HepG2 (cell line): ENCODE measurements around the gene ETS2. TPM values are rescaled to one million over a fixed set of nuclear protein-coding genes. Genes with fewer than 3 reads are reported as not detected.

ENCODE experiments used
- AKAP8 ChIP-seq: sonication (generic); formaldehyde crosslinking; IDR thresholded peaks from 2 replicates; pipeline ENCODE4 v1.5.1; 2020; ENCODE audit warnings: mild to moderate bottlenecking, missing genetic modification reagents
- CEBPZ ChIP-seq: IDR thresholded peaks from 2 replicates; pipeline ENCODE4 v1.6.1; 2012; ENCODE audit warnings: low read length, improper control_type of control experiment
- FOXK1 ChIP-seq: sonication (generic); formaldehyde crosslinking; IDR thresholded peaks from 2 replicates; pipeline ENCODE4 v1.4.0; 2020; ENCODE audit warnings: low read depth, missing genetic modification reagents, borderline replicate concordance
- IKZF4 ChIP-seq: sonication (generic); formaldehyde crosslinking; IDR thresholded peaks from 2 replicates; pipeline ENCODE4 v1.5.1; 2020; ENCODE audit warnings: borderline replicate concordance, mild to moderate bottlenecking, low read depth, missing genetic modification reagents; ENCODE audit errors: not compliant biosample characterization
- IKZF5 ChIP-seq: IDR thresholded peaks from 2 replicates; pipeline ENCODE4 v1.6.1; 2018; ENCODE audit warnings: missing genetic modification reagents, mild to moderate bottlenecking, missing compliant biosample characterization
- KAT7 ChIP-seq: IDR thresholded peaks from 2 replicates; pipeline ENCODE4 v1.6.1; 2018; ENCODE audit warnings: borderline replicate concordance, missing compliant biosample characterization
- KDM5B ChIP-seq: sonication (generic); formaldehyde crosslinking; IDR thresholded peaks from 2 replicates; pipeline ENCODE4 v1.4.0; 2020; ENCODE audit warnings: missing genetic modification reagents, mild to moderate bottlenecking, borderline replicate concordance
- MEIS2 ChIP-seq: sonication (generic); formaldehyde crosslinking; IDR thresholded peaks from 2 replicates; pipeline ENCODE4 v1.9.0; 2021; ENCODE audit warnings: mild to moderate bottlenecking, missing genetic modification reagents
- MXD4 ChIP-seq: IDR thresholded peaks from 2 replicates; pipeline ENCODE4 v1.6.1; 2016; ENCODE audit warnings: mild to moderate bottlenecking, missing biosample characterization, missing genetic modification reagents
- MZF1 ChIP-seq: sonication (generic); formaldehyde crosslinking; IDR thresholded peaks from 2 replicates; pipeline ENCODE4 v1.8.1; 2023; ENCODE audit warnings: mild to moderate bottlenecking, missing genetic modification reagents, borderline replicate concordance
- NFKBIZ ChIP-seq: IDR thresholded peaks from 2 replicates; pipeline ENCODE4 v1.6.1; 2018; ENCODE audit warnings: missing genetic modification reagents, missing compliant biosample characterization
- POLR2AphosphoS2 ChIP-seq: IDR thresholded peaks from 2 replicates; pipeline ENCODE4 v1.6.1; 2011; ENCODE audit warnings: low read depth, low read length, improper control_type of control experiment
- RNF2 ChIP-seq: fragments of 450-650 bp; conservative IDR thresholded peaks from 2 replicates; pipeline ENCODE4 v1.6.1; 2016; ENCODE audit warnings: low read depth
- RNF219 ChIP-seq: sonication (generic); formaldehyde crosslinking; IDR thresholded peaks from 2 replicates; pipeline ENCODE4 v1.5.0; 2020; ENCODE audit warnings: mild to moderate bottlenecking, missing genetic modification reagents
- RXRA ChIP-seq: sonication (generic); formaldehyde crosslinking; IDR thresholded peaks from 2 replicates; pipeline ENCODE4 v1.5.1; 2020; ENCODE audit warnings: missing genetic modification reagents
- SATB2 ChIP-seq: sonication (generic); formaldehyde crosslinking; IDR thresholded peaks from 2 replicates; pipeline ENCODE4 v1.5.0; 2020; ENCODE audit warnings: missing genetic modification reagents
- SSRP1 ChIP-seq: IDR thresholded peaks from 2 replicates; pipeline ENCODE4 v1.6.1; 2016; ENCODE audit warnings: control low read depth
- TEAD3 ChIP-seq: optimal IDR thresholded peaks from 2 replicates; pipeline ENCODE3; 2016; ENCODE audit warnings: borderline replicate concordance
- ZFP90 ChIP-seq: sonication (generic); formaldehyde crosslinking; IDR thresholded peaks from 2 replicates; pipeline ENCODE4 v1.8.0; 2022; ENCODE audit warnings: missing genetic modification reagents, mild to moderate bottlenecking, inconsistent platforms, borderline replicate concordance
- ZNF589 ChIP-seq: sonication (generic); formaldehyde crosslinking; conservative IDR thresholded peaks from 2 replicates; pipeline ENCODE4 v1.8.0; 2022; ENCODE audit warnings: mild to moderate bottlenecking, moderate library complexity, missing genetic modification reagents
- ZNF775 ChIP-seq: sonication (generic); formaldehyde crosslinking; IDR thresholded peaks from 2 replicates; pipeline ENCODE4 v1.4.0; 2020; ENCODE audit warnings: missing genetic modification reagents, mild to moderate bottlenecking, moderate library complexity, borderline replicate concordance
- ZNF816 ChIP-seq: sonication (generic); formaldehyde crosslinking; IDR thresholded peaks from 2 replicates; pipeline ENCODE4 v1.8.0; 2022; ENCODE audit warnings: missing genetic modification reagents, mild to moderate bottlenecking, borderline replicate concordance
- ZSCAN20 ChIP-seq: sonication (generic); formaldehyde crosslinking; IDR thresholded peaks from 2 replicates; pipeline ENCODE4 v1.4.0; 2020; ENCODE audit warnings: missing genetic modification reagents, mild to moderate bottlenecking, borderline replicate concordance
- ZSCAN25 ChIP-seq: sonication (generic); formaldehyde crosslinking; IDR thresholded peaks from 2 replicates; pipeline ENCODE4 v1.8.0; 2022; ENCODE audit warnings: mild to moderate bottlenecking, missing genetic modification reagents
- polyA plus RNA-seq, 8 experiments: library from polyadenylated mRNA; depleted of rRNA in 3 of 8; stranded (reverse) in 7 of 8; unstranded in 1 of 8; fragments of >200 nt; fragmentation: Illumina TruSeq in 4 of 8; extraction: Trizol in 4 of 8; gene quantifications; 2 replicates each; pipeline versions ENCODE4 v1.2.1 to v1.2.3, GENCODE V29; 2011 to 2016; ENCODE audit warnings: low read depth in 4 of 8, missing spikeins in 1 of 8, mixed read lengths in 1 of 8; ENCODE audit not compliant: insufficient read depth in 1 of 8
- total RNA-seq, 5 experiments: library from RNA; depleted of rRNA; stranded (reverse); fragments of >200 nt; fragmentation: Illumina TruSeq; extraction: Trizol; gene quantifications; 2 replicates each; pipeline ENCODE4 v1.2.3, GENCODE V29; 2016; ENCODE audit warnings: low read depth in 1 of 5

Gene ETS2
- total and polyA plus RNA-seq, 2 of the 13 experiments (the other 11 are each of a cell fraction or from before 2014, with no cell fraction given), result 24.6 to 64.4 TPM

- TF ChIP-seq FOXK1 (peak; percentile 60; the same call in 1 of the 2 replicates), ZSCAN25 (CRISPR knock-in tag) (peak; percentile 99), TEAD3 (peak; percentile 61), SSRP1 (CRISPR knock-in tag) (no peak), ZNF589 (CRISPR knock-in tag) (peak; percentile 93), MEIS2 (peak; percentile 89), IKZF4 (CRISPR knock-in tag) (peak; percentile 97), KAT7 (CRISPR knock-in tag) (peak; percentile 24), MXD4 (peak; percentile 86), CEBPZ (no peak), NFKBIZ (CRISPR knock-in tag) (peak; percentile 81; the same call in 1 of the 2 replicates), SATB2 (no peak), IKZF5 (CRISPR knock-in tag) (peak; percentile 91), ZFP90 (no peak), ZSCAN20 (0 out of 2 replicates have a peak, but pooled peaks have one; percentile 50), MZF1 (CRISPR knock-in tag) (no peak; the same call in 1 of the 2 replicates), ZNF816 (CRISPR knock-in tag) (peak; percentile 80; the same call in 1 of the 2 replicates), POLR2AphosphoS2 (peak; percentile 68; the same call in 1 of the 2 replicates), RXRA (CRISPR knock-in tag) (peak; percentile 64; the same call in 1 of the 2 replicates), ZNF775 (peak; percentile 100), AKAP8 (CRISPR knock-in tag) (peak; percentile 89; the same call in 1 of the 2 replicates), RNF2 (peak; percentile 91; the same call in 1 of the 2 replicates), RNF219 (no peak), KDM5B (CRISPR knock-in tag) (peak; percentile 95)
These were observed at the start of gene ETS2 (continued) for GRCh38 chr21:38805328-38806152.
